Fibroblast of lung (primary cell): ENCODE data around the gene PRSS53. TPM values are rescaled to one million over a fixed set of nuclear protein-coding genes. Genes with fewer than 3 reads are reported as not detected.
A peak's percentile ranks its signal among the peaks of the same experiment; 100 is the strongest.

ENCODE experiments used
- DNase-seq, 2 donors: peaks; one replicate each; pipeline versions ENCODE4 v3.0.0 to v3.0.0-alpha.2; 2010; ENCODE audit warnings: low read depth in 2 of 2
- H2AFZ ChIP-seq: 2 replicates; pipeline ENCODE4 v1.5.1; 2012; ENCODE audit warnings: low read length, control low read depth, inconsistent platforms
- H3K27ac ChIP-seq: 2 replicates; pipeline ENCODE4 v1.5.1; 2011; ENCODE audit warnings: low read length, control low read depth; ENCODE audit not compliant: insufficient read depth
- H3K27me3 ChIP-seq: 2 replicates; pipeline ENCODE4 v1.5.1; 2011; ENCODE audit warnings: mild to moderate bottlenecking, low read length; ENCODE audit not compliant: control insufficient read depth, insufficient read depth
- H3K36me3 ChIP-seq: 2 replicates; pipeline ENCODE4 v1.5.1; 2011; ENCODE audit warnings: low read length; ENCODE audit not compliant: control insufficient read depth, insufficient read depth
- H3K4me1 ChIP-seq: 2 replicates; pipeline ENCODE4 v1.5.1; 2011; ENCODE audit warnings: low read length; ENCODE audit not compliant: control insufficient read depth, insufficient read depth; ENCODE audit errors: extremely low read depth
- H3K4me2 ChIP-seq: 2 replicates; pipeline ENCODE4 v1.5.1; 2011; ENCODE audit warnings: low read length, control low read depth; ENCODE audit not compliant: insufficient read depth; ENCODE audit errors: extremely low read depth
- H3K4me3 ChIP-seq, 4 experiments: fragments of 200-600 bp in 1 of 4; sonication (generic) in 1 of 4; replicated peaks in 1 of 4; 2 replicates each; pipeline ENCODE4 v1.5.1; 2011 to 2016; ENCODE audit warnings: low read length in 4 of 4, low read depth in 3 of 4, mild to moderate bottlenecking in 3 of 4, control low read depth in 2 of 4, inconsistent platforms in 1 of 4, mixed read lengths in 1 of 4; ENCODE audit not compliant: insufficient read depth in 1 of 4; ENCODE audit errors: control extremely low read depth in 1 of 4
- H3K79me2 ChIP-seq: 2 replicates; pipeline ENCODE4 v1.5.1; 2012; ENCODE audit warnings: mild to moderate bottlenecking, low read length, inconsistent platforms; ENCODE audit not compliant: control insufficient read depth, insufficient read depth
- H3K9ac ChIP-seq: 2 replicates; pipeline ENCODE4 v1.5.1; 2011; ENCODE audit warnings: mild to moderate bottlenecking, low read length, control low read depth; ENCODE audit not compliant: insufficient read depth
- H3K9me3 ChIP-seq: 2 replicates; pipeline ENCODE4 v1.5.1; 2012; ENCODE audit warnings: low read depth, low read length; ENCODE audit not compliant: control insufficient read depth, insufficient read depth
- H4K20me1 ChIP-seq: 2 replicates; pipeline ENCODE4 v1.5.1; 2011; ENCODE audit warnings: low read length; ENCODE audit not compliant: control insufficient read depth, insufficient read depth; ENCODE audit errors: extremely low read depth
- EZH2 ChIP-seq: IDR thresholded peaks from 2 replicates; pipeline ENCODE4 v1.5.1; 2012; ENCODE audit warnings: low read length, control low read depth, mild to moderate bottlenecking; ENCODE audit errors: missing control alignments
- polyA plus RNA-seq, 2 donors: library from polyadenylated mRNA; depleted of rRNA in 1 of 2; stranded (reverse) in 1 of 2; unstranded in 1 of 2; fragments of >200 nt; gene quantifications; 2 replicates each; pipeline ENCODE4 v1.2.1, GENCODE V29; 2011 to 2012; ENCODE audit warnings: missing spikeins in 1 of 2
- total RNA-seq: library from RNA; depleted of rRNA; stranded (reverse); fragments of >200 nt; gene quantifications from 2 replicates; pipeline ENCODE4 v1.2.1, GENCODE V29; 2014
- TF ChIP-seq, protein P1 (sequence below), 2 donors: IDR thresholded peaks in 1 of 2; conservative IDR thresholded peaks in 1 of 2; 1 replicate in 1 of 2; 2 replicates in 1 of 2; pipeline ENCODE4 v1.5.1; 2011 to 2012; ENCODE audit warnings: low read length in 2 of 2, control low read depth in 1 of 2, inconsistent platforms in 1 of 2, low read depth in 1 of 2, mild to moderate bottlenecking in 1 of 2

Gene PRSS53
- total and polyA plus RNA-seq, 2 donors (not counting 1 experiment from before 2014, with no cell fraction given) = 0.78 to 1.7 TPM

- Histone ChIP-seq H3K4me1 (no peaks in the 10 kb centered on the region), H2AFZ (peak overlapping the region; percentile 61), H3K9ac (peak overlapping the region; percentile 96), H3K9me3 (no peaks in the 10 kb centered on the region), H3K27me3 (no peaks in the 10 kb centered on the region), H3K4me2 (peak overlapping the region; percentile 95), H3K4me3 (peak overlapping the region; percentile 77 to 95 (median 90)), H3K79me2 (peaks cover 74% of the 10 kb centered on the region), H3K27ac (peak overlapping the region; percentile 97), H3K36me3 (peaks cover 16% of the 10 kb centered on the region), H4K20me1 (no peaks in the 10 kb centered on the region)
- TF ChIP-seq, protein P1, sequence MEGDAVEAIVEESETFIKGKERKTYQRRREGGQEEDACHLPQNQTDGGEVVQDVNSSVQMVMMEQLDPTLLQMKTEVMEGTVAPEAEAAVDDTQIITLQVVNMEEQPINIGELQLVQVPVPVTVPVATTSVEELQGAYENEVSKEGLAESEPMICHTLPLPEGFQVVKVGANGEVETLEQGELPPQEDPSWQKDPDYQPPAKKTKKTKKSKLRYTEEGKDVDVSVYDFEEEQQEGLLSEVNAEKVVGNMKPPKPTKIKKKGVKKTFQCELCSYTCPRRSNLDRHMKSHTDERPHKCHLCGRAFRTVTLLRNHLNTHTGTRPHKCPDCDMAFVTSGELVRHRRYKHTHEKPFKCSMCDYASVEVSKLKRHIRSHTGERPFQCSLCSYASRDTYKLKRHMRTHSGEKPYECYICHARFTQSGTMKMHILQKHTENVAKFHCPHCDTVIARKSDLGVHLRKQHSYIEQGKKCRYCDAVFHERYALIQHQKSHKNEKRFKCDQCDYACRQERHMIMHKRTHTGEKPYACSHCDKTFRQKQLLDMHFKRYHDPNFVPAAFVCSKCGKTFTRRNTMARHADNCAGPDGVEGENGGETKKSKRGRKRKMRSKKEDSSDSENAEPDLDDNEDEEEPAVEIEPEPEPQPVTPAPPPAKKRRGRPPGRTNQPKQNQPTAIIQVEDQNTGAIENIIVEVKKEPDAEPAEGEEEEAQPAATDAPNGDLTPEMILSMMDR (conservative IDR thresholded peaks at IDR 0.05 in 1 of 2, IDR thresholded peaks at IDR 0.05 in 1 of 2; ENCODE audit: low read depth in 1 of 2, low read length in 2 of 2) = no peak
- peak; percentile 91 to 94 for DNase-seq
These were observed 15.4 kb downstream of the PRSS53 start for GRCh38 chr16:31073142-31073969.

DNA sequence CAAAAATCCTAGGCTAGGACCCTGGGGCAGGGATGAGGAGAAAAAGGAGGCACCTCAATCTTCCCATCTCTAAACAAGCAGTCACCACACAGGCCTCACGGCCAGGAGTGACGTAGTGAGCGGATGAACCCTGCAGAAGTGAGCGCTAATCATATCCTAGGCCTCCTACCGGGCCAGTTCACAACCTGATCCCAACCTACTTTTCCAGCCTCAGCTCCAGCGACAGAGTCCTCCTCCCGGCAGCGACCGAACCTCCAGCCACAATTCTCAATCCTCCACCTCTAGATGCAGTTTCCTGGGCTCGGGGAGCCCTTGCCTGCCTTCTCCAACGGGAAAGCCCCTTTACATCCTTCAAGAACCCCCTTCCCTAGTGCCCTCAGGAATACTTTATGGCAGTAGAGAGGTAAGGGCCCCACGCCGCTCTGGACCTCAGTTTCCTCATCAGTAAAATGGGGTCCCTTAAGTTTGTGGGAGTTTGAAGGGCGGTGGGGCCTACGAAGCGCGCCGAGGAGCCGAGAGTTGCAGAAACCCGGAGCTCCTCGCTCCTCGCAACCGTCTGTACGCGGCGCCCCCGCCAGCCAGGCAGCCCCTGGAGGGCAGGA, 16.1 kb downstream of the PRSS53 start:
- TF ChIP-seq EZH2 = no peak
- TF ChIP-seq, protein P1 (conservative IDR thresholded peaks at IDR 0.05 in 1 of 2, IDR thresholded peaks at IDR 0.05 in 1 of 2; ENCODE audit: low read depth in 1 of 2, low read length in 2 of 2) = no peak
- peaks cover 70% of the 10 kb centered on the region for H3K79me2 ChIP-seq

GRCh38 chr16:31071861-31072260, 16.9 kb downstream of the PRSS53 start:
- DNase-seq = peak; percentile 77 to 81
- TF ChIP-seq EZH2 = no peak
- TF ChIP-seq, protein P1 (conservative IDR thresholded peaks at IDR 0.05 in 1 of 2, IDR thresholded peaks at IDR 0.05 in 1 of 2; ENCODE audit: low read depth in 1 of 2, low read length in 2 of 2) = no peak
- Histone ChIP-seq H2AFZ (no peak overlapping the region), H3K36me3 (peaks cover 2% of the 10 kb centered on the region), H3K79me2 (peaks cover 72% of the 10 kb centered on the region), H3K4me1 (no peaks in the 10 kb centered on the region), H3K27ac (peak overlapping the region; percentile 97), H3K27me3 (no peaks in the 10 kb centered on the region), H3K4me3 (peak overlapping the region; percentile 77 to 95 (median 90)), H3K4me2 (peak overlapping the region; percentile 95), H4K20me1 (no peaks in the 10 kb centered on the region), H3K9ac (peak overlapping the region; percentile 96), H3K9me3 (no peaks in the 10 kb centered on the region)

More for the DNA sequence above, 16.1 kb downstream of the PRSS53 start:
- Histone ChIP-seq H3K4me2 (peak overlapping the region; percentile 95), H3K36me3 (peaks cover 9% of the 10 kb centered on the region), H2AFZ (no peak overlapping the region), H4K20me1 (no peaks in the 10 kb centered on the region), H3K4me1 (no peaks in the 10 kb centered on the region), H3K9me3 (no peaks in the 10 kb centered on the region), H3K9ac (peak overlapping the region; percentile 96), H3K27me3 (no peaks in the 10 kb centered on the region), H3K27ac (peak overlapping the region; percentile 97), H3K4me3 (peak overlapping the region; percentile 77 to 95 (median 90))
- DNase-seq = peak; percentile 44 to 57
